Kidney epithelial cell (primary cell): Measurements from ENCODE around the gene RNF7. TPM values are rescaled to one million over a fixed set of nuclear protein-coding genes. Genes with fewer than 3 reads are reported as not detected.

Experiments
- DNase-seq: peaks from one replicate; pipeline ENCODE4 v3.0.0-alpha.2; 2010; ENCODE audit warnings: low read depth
- H3K27me3 ChIP-seq: 2 replicates; pipeline ENCODE4 v1.6.0; 2011; ENCODE audit warnings: low read length; ENCODE audit not compliant: control insufficient read depth, insufficient read depth
- H3K36me3 ChIP-seq: 2 replicates; pipeline ENCODE4 v1.5.1; 2011; ENCODE audit warnings: low read length; ENCODE audit not compliant: control insufficient read depth, insufficient read depth
- H3K4me3 ChIP-seq: 2 replicates; pipeline ENCODE4 v1.5.1; 2011; ENCODE audit warnings: low read depth, mild to moderate bottlenecking, control low read depth, low read length
- total RNA-seq: library from RNA; depleted of rRNA; stranded (reverse); fragments of >200 nt; gene quantifications from 2 replicates; pipeline ENCODE4 v1.2.3, GENCODE V29; 2015
- TF ChIP-seq, protein P1 (sequence below): IDR thresholded peaks from 2 replicates; pipeline ENCODE4 v1.5.1; 2011; ENCODE audit warnings: mild to moderate bottlenecking, moderate library complexity, low read length, control low read depth, inconsistent platforms; ENCODE audit not compliant: insufficient read depth, poor library complexity, severe bottlenecking

RNF7 gene
- total RNA-seq, 1 donor from 2014 or later, result 174 TPM

DNA sequence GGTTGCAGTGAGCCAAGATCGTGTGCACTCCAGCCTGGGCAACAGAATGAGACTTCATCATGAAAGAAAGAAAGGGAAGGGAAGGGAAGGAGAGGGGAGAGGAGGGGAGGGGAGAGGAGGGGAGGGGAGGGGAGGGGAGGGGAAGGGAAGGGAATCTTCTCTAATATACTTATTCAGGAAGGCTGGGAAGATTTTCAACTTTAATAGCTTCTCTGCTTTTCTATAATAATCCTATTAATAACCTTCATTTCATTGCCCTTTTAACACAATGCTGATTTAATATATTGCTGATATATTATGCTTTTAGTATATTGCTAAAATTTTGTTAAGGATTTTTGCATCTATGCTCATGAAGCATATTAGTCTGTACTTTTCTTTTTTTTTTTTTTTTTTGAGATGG lies 23.4 kb upstream of the RNF7 start:
- no peak for DNase-seq
- no peaks in the 10 kb centered on the region for H3K36me3 ChIP-seq
- TF ChIP-seq, protein P1, sequence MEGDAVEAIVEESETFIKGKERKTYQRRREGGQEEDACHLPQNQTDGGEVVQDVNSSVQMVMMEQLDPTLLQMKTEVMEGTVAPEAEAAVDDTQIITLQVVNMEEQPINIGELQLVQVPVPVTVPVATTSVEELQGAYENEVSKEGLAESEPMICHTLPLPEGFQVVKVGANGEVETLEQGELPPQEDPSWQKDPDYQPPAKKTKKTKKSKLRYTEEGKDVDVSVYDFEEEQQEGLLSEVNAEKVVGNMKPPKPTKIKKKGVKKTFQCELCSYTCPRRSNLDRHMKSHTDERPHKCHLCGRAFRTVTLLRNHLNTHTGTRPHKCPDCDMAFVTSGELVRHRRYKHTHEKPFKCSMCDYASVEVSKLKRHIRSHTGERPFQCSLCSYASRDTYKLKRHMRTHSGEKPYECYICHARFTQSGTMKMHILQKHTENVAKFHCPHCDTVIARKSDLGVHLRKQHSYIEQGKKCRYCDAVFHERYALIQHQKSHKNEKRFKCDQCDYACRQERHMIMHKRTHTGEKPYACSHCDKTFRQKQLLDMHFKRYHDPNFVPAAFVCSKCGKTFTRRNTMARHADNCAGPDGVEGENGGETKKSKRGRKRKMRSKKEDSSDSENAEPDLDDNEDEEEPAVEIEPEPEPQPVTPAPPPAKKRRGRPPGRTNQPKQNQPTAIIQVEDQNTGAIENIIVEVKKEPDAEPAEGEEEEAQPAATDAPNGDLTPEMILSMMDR, result no peak
- no peaks in the 10 kb centered on the region for H3K27me3 ChIP-seq
- H3K4me3 ChIP-seq, result no peak overlapping the region

DNA sequence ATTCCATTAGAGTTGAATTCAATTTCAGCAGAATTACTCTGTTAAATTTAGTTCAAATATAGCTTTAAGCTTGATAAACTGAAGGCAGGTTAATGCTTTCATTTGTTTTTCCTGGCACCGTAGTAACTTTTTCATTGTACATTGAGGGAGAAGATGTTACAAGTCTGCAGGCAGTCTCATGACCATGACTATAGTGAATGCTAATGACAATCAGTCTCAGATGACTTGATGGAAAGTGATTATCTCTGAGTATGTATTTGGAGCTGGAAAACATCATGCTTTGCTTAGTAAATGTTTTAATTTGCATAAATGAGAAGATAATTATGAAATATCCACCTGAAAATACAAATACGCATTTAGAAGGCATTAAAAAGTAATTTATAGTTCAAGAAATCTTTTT lies 16.0 kb upstream of the RNF7 start:
- no peak for DNase-seq
- TF ChIP-seq, protein P1, result no peak
- H3K27me3 ChIP-seq, result no peaks in the 10 kb centered on the region
- no peak overlapping the region for H3K4me3 ChIP-seq
- H3K36me3 ChIP-seq, result no peaks in the 10 kb centered on the region

GRCh38 chr3:141722648-141723047 lies 15.4 kb upstream of the RNF7 start:
- TF ChIP-seq, protein P1, result no peak
- no peak for DNase-seq
- no peaks in the 10 kb centered on the region for H3K36me3 ChIP-seq

DNA sequence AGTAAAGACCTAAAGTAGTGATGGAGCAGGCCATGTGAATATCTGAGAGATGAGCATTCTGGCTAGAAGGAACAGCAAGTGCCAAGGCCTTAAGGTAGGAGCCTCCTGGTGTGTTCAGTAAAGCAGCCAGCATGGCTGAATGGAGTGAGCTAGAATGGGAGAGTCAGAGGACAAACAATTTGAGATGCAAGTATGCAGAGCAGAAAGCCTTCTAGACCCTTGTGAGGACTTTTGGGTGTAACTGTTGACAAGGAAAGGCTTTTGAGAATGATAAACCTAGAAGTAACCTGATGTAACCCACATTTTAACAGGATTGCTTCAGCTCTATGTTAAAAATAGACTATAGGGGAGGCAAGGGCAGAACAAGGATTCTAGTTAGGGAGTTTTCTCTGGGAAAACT lies 14.8 kb upstream of the RNF7 start:
- no peaks in the 10 kb centered on the region for H3K27me3 ChIP-seq
- DNase-seq, result no peak
- TF ChIP-seq, protein P1, result no peak
- H3K4me3 ChIP-seq, result no peak overlapping the region
- no peaks in the 10 kb centered on the region for H3K36me3 ChIP-seq

More at GRCh38 chr3:141722648-141723047, 15.4 kb upstream of the RNF7 start:
- Histone ChIP-seq H3K4me3 (no peak overlapping the region), H3K27me3 (no peaks in the 10 kb centered on the region)

- no peak for DNase-seq
- Histone ChIP-seq H3K36me3 (no peaks in the 10 kb centered on the region), H3K4me3 (no peak overlapping the region), H3K27me3 (no peaks in the 10 kb centered on the region)
- TF ChIP-seq, protein P1, result no peak
Measured at GRCh38 chr3:141724186-141724585, 13.9 kb upstream of the RNF7 start.

DNA sequence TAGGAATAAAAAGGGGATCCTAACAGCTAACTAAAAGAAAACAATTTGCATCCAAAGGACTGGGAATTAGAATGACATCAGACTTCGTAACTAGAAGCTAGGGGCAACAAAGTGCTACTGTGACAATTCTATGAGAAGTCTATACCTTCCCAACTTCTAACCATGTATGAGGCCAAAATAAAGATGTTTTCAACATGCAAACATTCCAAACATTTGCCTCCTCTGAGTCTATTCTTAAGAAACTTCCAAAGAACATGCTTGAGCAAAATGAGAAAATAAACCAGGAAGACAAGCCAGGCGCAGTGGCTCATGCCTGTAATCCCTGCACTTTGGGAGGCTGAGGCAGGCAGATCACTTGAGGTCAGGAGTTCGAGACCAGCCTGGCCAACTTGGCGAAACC lies 13.1 kb upstream of the RNF7 start:
- Histone ChIP-seq H3K4me3 (no peak overlapping the region), H3K36me3 (no peaks in the 10 kb centered on the region), H3K27me3 (no peaks in the 10 kb centered on the region)
- TF ChIP-seq, protein P1, result no peak
- DNase-seq, result no peak
